HG02943 (cell line): ENCODE data around the gene BCL6.

ENCODE experiments used
- ATAC-seq: cut with Tn5 transposase; IDR thresholded peaks from one replicate; pipeline ENCODE4 v1.9.1; 2021; ENCODE audit warnings: mild to moderate bottlenecking, low read depth, moderate library complexity; ENCODE audit not compliant: unreplicated experiment

BCL6 gene

DNA sequence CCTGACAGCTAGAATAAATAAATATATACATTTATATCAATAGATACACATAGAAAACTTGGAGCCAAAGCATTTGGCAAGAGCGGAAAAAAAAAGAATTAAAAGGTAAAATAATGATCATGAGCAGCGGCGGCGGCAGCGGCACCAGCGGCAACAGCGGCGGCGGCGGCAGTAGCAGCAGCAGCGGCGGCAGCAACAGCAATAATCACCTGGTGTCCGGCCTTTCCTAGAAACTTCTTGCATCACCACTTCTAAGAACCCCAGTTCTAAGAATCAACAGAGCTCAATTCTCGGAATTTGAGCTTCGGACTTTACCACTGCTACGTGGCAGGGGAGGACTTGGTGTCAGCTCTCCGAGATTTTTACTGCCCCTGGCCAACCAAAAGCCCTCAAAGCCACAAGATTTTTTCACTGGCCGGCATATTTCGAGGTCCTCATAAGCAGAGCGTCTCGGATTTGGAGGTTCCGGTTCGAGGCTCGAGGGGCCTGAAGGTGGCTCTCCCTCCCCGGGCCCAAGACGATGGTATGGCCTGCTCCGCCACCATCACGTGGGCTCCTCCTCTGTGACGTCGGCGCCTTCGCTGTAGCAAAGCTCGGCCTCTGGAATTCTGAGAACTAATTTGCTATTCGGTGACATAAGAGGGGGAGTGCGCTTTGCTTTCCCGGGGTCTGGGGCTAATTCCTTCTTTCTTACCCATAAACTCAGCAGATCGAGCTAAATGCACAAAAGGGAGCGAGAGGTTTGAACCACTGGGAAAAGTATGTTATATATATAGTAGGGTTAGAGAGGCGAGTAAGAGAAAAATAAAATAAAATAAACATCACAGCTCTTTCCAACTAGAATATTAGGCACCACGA, at the start of gene BCL6:
BCL6 (minus strand) TSS at position 268 of the 858 bp plus-strand sequence. CDS start 11,775 bp downstream, outside the sequence.
- ATAC-seq = peak; percentile 66

DNA sequence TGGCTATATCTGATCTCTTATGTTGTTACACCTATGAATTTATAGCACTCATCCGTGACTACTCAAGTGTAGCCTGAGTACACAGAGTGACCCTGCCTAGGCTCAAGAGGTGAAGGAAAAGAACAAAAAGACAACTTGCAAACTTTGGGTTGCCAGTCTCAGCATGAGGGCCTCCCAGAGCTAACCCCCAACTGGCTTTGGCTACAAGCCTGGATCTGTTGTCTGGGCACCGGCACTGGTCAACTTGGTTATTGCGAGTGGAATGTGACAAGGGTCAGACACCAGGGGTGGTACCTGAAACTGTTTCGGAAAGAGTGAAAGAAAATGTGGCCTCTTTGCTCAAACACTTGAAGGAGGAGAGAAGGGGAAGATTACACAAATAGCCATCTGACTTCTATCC, 49.5 kb upstream of the BCL6 start:
- ATAC-seq = no peak

DNA sequence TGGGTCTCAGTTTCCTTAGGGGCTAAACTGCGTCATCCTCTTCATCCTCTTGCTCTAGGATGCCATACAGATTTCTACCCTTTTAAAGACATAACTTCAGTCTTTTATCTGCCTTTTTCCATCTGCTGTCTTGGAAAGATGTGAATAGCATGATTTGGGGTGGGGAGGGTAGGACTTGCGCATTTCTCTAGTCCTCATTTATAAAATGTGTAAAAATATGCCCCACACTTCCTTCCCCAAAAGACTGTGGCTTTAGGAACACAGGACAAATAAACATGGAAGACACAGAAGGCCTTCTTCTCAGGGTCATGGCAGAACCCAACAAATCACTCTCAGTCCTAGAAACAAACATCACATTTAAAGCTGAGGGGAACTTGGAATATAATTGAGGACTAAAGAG, 48.4 kb upstream of the BCL6 start:
- ATAC-seq = no peak

DNA sequence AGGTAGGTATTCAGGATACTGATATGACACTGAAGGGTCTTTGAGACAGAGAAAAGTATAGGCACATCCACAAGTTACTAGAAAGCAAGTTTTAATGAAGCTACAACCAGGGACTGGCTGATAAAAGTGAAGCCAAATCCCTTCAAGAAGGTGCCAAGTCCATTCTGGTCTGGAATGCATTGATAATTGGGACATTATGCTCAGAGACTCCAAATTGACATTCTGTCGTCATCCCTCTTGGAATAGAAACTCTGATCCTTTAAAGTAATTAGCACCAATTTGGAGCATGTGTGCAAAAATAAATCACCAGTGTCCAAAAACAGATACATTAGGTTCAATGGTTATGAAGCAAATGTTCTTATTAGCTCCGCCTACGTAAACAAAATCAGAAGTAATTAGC, 47.3 kb upstream of the BCL6 start:
- no peak for ATAC-seq

DNA sequence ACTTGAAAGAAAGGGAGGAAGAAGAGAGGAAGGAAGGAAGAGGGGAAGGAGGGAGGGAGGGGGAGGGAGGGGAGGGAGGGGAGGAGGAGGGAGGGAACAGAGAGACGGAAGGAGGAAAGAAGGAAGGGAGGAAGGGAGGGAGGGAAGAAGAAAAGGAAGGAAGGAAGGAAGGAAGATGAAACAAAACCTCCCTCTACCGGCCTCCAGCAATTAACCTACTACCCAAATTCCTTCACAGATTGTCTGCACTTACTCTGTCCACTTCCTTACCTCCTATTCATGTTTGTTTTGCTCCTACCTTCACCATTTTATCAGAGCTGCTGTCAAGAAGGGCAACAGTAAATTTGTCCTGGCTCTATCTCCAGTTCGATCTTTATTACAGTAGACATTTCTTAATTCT, 44.6 kb upstream of the BCL6 start:
- ATAC-seq = no peak

DNA sequence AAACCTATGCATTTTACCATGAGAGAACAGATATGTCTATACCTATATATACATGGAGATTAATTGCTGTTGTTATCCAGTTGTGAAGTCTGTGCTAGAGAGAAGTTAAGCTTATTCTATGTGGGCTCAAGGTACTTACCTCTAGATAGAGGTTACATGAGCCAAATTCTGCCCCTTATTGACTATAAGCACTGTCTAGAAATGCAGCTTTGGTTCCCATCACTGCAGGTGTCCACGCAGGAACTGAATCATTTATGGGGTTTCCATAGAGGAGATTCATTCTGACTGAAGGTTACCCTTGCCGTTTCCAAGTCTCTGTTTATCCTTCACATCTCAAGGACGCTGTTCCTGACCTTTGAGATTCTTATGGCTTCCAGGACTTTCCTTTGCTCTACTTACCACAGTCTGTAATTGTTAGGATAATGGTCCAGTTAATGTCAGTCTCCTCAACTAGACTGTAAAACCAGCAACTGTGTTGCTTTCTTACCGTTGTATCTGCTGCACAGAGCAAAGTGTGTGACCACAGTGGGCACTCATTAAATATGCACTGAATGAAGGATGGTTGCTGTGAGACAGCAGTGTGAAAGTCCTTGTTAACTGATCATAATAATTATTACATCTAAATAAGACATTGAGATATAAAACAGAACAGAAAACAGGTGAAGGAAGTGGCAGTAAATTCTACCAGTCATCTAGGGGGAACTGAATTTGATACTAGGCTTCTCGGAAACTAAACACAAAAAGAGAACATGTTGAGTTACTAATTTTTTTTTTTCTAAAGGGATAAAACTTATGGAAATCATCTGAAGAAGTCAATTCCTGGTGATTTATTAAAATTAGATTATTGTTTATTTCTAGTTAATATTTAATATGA, 44.0 kb upstream of the BCL6 start:
- ATAC-seq = no peak

DNA sequence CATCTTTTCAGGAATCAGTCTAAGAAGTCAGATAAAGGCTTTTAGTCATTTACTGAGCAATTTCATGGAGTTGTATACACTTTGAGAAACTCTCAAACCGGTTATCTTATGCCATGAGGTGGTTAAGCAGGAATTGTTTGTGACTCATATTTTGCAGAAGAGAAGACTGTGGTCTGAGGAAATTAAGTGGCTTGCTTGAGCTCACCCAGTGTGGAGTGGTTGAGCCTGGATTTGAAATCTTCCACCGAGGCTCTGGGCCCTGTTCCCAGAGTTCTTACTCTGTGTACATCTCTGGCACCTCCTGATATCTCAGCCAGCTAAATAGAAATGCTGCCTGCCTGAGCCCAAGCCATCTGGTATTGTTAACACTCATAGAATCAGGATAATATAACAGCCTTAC, 37.8 kb upstream of the BCL6 start:
- no peak for ATAC-seq

DNA sequence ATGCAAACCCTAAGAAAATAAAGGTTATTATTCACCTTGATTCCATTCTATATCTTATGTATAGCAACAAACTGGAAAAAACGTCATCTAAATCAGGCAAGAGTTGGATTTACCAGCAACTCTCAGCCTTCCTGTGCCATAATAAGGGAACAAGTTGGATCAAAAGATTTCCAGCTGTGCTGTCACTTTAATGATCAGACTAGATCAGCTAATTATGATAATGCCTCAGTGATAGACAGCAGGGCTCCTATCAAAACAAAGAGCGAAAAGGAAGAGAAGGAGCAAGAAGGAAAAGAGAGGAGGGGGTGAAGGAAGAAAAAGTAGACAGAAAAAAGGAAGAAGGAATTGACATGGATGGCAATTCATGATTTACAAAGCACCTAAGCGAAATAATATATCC, 36.7 kb upstream of the BCL6 start:
- ATAC-seq = no peak

DNA sequence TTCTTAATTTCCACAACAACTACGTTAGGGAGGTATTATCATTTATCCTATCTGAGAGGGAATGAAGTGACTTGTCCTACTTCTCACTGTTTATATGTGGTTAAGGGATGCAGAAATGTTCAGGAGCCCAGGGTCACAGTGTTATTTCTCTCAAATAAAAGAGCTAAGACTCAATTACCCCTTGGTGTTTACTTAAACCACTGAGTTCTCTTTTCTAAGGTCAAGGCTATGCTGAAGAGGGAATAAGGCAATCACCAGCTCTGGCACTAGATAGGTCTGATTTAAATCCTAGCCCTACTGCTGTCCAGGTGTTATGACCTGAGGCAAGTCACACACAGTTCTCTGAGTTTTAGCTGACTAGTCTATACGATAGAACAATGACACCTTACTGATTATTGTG, 35.7 kb upstream of the BCL6 start:
- no peak for ATAC-seq

DNA sequence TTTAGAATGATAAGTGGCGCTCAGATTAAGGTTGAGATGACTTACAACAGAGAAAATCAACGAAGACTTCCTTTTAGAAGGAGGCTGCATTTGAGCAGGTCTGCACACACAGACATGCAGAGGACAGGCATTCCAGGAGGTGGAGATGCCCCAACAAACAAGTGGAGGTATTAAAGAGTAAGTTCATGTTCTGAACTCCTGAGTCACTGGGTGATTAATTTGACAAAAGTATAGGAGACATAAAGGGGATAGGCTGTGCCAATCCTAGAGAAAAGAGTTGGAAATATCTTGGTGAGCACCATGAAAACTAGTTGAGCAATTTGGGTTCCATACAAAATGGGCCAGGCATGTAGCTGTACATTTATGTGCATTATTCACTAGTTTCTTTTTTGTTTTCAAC, 33.5 kb upstream of the BCL6 start:
- ATAC-seq = no peak

DNA sequence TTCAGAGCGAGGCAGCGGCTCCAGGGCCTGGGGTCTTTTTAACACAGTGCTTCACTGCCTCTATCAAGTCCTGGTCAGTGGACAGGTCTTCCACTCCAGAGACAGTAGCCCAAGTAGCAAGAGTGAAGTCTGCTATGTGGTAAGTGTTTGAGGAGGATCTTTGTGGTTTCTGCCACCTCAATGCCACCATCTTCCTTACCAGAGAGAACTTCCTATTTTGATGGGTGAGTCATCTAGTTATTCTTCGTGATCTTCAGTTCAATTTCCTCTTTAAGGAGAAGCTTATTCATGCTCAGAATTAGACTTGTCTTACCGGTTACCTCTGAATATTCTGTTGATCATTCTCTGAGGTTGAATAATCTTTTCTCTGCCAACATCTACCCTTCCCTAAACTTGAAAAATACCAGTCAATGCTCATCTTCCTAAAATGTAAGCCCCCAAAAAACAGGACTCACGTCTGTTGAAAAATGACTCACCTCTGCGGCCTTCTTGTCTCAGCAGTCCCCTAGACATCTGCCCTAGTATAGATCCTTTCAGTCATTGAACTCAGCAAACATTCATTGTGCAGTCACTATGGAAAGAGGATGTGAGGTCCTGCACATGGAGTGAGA, 32.2 kb upstream of the BCL6 start:
- ATAC-seq = no peak

DNA sequence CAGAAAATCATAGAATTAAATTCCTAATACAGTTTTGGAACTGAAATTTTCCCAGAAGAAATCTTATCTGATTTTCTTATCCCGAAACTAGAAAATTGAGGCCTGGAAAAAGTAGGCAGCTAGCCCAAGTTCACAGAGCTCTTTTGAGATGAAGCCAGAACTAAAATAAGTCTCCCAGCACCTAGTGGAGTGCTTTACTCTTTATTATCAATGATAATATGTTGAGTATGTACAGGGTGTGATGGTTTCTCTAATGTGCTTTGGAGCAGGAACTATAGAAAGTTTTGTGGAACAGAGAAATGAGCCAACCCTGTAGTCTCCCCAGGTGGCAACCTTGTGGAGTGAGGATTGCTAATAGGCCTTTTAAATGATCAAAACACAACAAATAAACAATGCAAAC, 30.3 kb upstream of the BCL6 start:
- ATAC-seq = no peak

DNA sequence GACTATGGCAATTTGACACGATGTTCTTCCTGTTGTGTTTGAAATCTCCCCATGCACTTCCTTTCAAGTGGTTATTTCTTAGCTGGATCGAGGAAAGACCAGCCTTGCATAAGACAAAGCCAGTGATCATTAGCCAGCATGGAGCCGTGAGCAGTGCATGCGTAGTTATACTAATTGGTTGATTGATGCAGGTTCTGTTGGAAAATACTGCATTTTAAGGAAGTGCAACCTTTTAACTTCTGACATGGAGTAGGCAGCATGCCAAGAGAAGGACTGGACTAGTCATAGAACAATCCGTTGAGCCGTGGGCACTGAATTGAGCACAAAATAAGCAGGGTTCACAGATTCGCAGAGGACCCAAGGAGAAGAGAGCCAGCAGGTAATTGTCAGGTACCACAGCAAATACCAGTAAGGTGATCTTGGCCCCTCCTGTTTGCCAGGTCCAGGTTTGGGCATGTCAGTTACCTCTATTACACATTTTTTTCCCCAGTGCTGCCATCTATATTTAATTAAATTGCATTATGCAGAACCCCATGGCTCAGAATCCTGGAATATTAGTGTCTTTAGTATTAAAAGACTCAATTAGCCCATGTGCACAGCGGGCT, 29.0 kb upstream of the BCL6 start:
- ATAC-seq = no peak

DNA sequence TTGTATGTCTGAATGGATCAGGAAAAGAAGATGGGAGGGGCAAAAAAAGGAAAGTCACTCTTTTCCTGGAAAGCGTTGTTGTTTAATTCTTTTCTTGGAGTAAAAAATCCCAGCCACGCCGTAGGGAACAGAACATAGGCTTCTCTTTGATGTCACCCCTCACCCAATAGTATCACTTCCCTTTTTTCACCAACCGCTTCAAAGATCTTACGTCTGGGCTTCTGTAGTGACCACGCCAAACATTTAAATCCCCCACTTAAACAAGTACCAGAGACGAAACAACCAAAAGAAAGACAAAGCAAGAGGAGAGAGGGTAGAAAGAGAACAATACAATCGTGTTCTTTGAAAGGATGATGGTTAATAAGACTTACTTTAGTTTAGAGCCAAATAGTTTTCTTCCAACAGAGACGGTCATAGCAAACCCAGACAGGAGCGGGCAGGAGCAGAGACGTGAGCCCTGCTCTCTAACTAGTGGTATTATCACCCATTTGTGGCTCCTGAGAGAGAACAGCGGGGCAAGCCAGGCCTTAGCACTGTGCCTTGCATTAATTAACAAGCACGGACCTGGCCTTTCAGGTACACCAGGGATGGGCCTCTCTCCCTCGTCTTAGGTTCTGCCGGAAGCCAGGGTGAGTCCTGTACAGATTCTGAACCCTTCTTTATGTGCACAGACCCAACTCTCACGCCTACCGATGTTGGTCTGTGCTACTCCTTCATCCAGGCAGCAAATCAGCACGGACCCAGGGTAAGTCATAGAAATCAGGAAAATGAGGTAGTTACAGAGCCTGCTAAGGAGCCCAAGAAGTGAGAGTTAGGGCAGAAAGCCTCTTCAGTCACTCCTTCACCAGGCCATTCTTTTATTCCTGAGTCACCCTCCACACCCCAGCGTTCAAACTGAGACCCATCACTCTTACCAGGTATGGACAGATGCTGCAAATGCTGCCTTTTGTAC, 28.2 kb upstream of the BCL6 start:
- ATAC-seq = peak; percentile 77

DNA sequence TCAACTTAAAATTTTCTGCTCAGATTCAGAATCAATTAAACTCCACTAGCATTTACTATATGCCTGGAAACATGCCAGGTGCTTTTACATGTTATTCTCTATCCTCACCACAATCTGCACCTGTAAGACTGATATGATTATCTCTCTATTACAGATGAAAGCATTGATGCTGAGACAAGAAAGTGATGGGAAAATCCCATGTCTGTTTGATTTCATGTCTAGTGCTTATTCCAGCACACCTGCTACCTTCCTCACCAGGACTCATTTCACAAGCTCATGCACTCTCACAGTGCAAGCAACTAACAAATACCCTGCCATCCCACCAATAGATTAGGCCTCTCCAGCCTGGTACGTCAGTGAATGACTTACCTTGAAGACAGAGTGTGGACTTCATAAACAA, 25.0 kb upstream of the BCL6 start:
- ATAC-seq = no peak

DNA sequence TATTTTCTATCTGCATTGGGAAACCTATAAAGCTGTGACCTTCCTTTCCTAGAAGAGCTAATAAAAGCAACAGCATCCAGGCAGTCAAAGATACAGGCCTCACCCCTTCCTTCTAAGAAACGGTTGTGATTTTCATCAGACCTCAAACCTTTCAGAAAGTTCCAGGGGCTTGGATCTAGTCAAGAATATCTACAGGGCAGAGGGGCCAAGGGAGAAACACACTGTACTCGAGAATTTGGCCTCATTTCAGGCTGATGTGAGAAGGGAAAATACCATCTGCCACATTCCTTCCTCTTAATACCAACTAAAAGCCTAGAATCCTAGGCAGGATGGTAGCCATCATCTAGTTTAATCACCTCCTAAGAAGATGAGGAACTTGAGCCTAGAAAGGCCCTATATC, 24.5 kb upstream of the BCL6 start:
- no peak for ATAC-seq

DNA sequence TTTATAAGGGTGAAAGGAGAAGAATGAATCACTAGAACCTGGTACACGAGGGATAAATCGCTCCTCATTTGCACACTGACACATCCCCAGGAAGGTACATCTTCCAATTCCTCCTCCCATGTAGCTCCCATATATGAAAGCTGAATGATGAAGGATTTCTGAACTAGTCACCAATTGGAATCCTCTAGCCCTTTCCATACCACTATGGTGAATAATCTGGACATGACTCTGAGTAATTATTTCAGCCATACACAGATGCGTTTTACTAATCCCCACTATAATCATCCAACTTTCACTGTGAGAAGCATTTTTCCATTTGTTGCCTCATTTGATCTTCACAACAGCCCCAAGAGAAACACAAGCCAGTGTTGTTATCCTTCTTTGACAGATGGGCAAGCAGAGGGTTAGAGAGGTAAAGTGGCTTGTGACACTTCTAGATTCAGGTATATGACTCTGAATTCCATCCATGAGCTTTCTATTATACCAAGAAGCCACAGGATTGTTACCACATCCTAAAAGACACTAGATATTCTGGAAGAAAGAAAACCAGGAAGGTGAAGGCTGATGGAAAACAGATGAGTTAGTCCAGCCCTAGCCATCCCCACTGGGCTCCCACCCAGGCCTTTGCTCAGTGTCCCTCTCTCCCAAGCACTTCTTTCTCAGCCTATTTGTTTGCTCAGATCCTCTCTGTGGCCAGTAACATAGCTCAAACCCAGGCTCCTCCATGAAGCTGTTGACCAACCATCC, 22.2 kb upstream of the BCL6 start:
- ATAC-seq = no peak

DNA sequence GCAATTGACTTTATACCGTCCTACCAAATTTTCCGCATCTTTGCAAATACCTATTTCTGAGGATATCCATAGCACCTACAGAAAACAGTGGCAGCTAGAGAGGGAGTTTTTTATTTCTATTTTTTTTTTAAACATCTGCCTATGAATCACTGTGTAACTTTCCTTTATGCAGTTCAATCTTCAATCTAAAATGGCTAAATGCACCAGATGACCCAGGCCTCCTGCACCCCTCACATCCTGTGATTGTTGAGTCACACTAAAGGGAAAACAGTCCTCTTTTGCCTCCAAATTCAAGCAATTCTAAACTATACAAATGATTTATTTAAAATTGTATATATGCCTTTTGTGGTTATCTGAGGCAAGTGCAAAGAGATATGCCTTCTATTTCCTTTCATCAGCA, 20.1 kb upstream of the BCL6 start:
- no peak for ATAC-seq
